ENCODE data around the gene IL4I1. TPM values are rescaled to one million over a fixed set of nuclear protein-coding genes. Genes with fewer than 3 reads are reported as not detected.
A peak's percentile ranks its signal among the peaks of the same experiment; 100 is the strongest.

The IL4I1 gene
- total RNA-seq, 1 experiment from 2014 or later: 0.61 TPM

GRCh38 chr19:49927526-49928264 lies 31.0 kb upstream of the IL4I1 start:
- H3K4me1 Mint-ChIP-seq: peaks cover 20 to 44% of the 10 kb centered on the region in 2 experiments
- no peak overlapping the region for H2AFZ ChIP-seq (ENCODE audit: low read length)
- no peak overlapping the region for H2BK15ac ChIP-seq (ENCODE audit: low read depth, low read length)
- H2AK5ac ChIP-seq (ENCODE audit: insufficient read length, low read length): no peak overlapping the region
- H4K8ac ChIP-seq (replicated peaks; ENCODE audit: insufficient read length, low read depth, low read length): no peak overlapping the region
- no peak overlapping the region for H3K27ac ChIP-seq (ENCODE audit: insufficient read length, low read depth, low read length)
- peak overlapping the region; percentile 5 to 79 (median 38); a peak in 5 of 7 replicates for H3K27ac Mint-ChIP-seq
- no peaks in the 10 kb centered on the region for H3K79me1 ChIP-seq (ENCODE audit: insufficient read depth, low read depth, low read length, poor library complexity, severe bottlenecking)
- no peak overlapping the region for H3K56ac ChIP-seq (ENCODE audit: insufficient read length, low read depth, low read length)
- H2BK12ac ChIP-seq (ENCODE audit: insufficient read length, low read depth, low read length): no peak overlapping the region
- no peak for TF ChIP-seq CTCF (conservative IDR thresholded peaks at IDR 0.05)
- no peak overlapping the region for H3K18ac ChIP-seq (ENCODE audit: insufficient read length, low read depth, low read length)
- H3K4ac ChIP-seq (ENCODE audit: low read depth, low read length): no peak overlapping the region
- peaks cover 28% of the 10 kb centered on the region; the same call in 1 of the 2 replicates for H3K79me2 ChIP-seq (ENCODE audit: insufficient read depth, low read length)
- no peaks in the 10 kb centered on the region for H3K9me3 ChIP-seq (ENCODE audit: control insufficient read depth, low read depth, low read length)
- peak overlapping the region; percentile 44 for H3K4me2 ChIP-seq (ENCODE audit: insufficient read depth, insufficient read length, low read length)
- no peak overlapping the region for H4K5ac ChIP-seq (ENCODE audit: insufficient read length, low read depth, low read length)
- H3K4me3 Mint-ChIP-seq: peak overlapping the region; percentile 95 to 99
- H3K27me3 Mint-ChIP-seq (ENCODE audit: low read depth): peaks cover 3% of the 10 kb centered on the region
- H3K14ac ChIP-seq (ENCODE audit: insufficient read depth, low read length): no peak overlapping the region
- no peak overlapping the region for H2BK120ac ChIP-seq (ENCODE audit: low read depth, low read length, poor library complexity, severe bottlenecking)
- H3K23ac ChIP-seq (ENCODE audit: insufficient read length, low read depth, low read length): no peak overlapping the region
- H2BK20ac ChIP-seq (ENCODE audit: low read depth, low read length, poor library complexity, severe bottlenecking): no peak overlapping the region
- H2BK5ac ChIP-seq (ENCODE audit: insufficient read length, low read length): no peak overlapping the region
- peak overlapping the region; percentile 28 for H3K9ac ChIP-seq (ENCODE audit: extremely low read depth, insufficient read length, low read length)
- no peak overlapping the region for H4K91ac ChIP-seq (ENCODE audit: insufficient read length, low read depth, low read length)
- no peaks in the 10 kb centered on the region for H3K27me3 ChIP-seq (ENCODE audit: insufficient read depth, low read length)
- H3T11ph ChIP-seq (ENCODE audit: low read length): no peak overlapping the region
- H3K9me3 Mint-ChIP-seq: peaks cover 0 to 4% of the 10 kb centered on the region in 2 experiments; a peak in 3 of 5 replicates
- H3K36me3 Mint-ChIP-seq (ENCODE audit: insufficient read depth in 1 of 3, low read depth in 3 of 3): peaks cover 41 to 72% (median 54%) of the 10 kb centered on the region in 3 experiments; a peak in 6 of 7 replicates
- peaks cover 2% of the 10 kb centered on the region for H4K20me1 ChIP-seq (ENCODE audit: control insufficient read depth, insufficient read depth, insufficient read length)
- H3K4me1 ChIP-seq (ENCODE audit: insufficient read depth, low read length): no peaks in the 10 kb centered on the region; the same call in 1 of the 2 replicates
- WGBS (ENCODE audit: extremely low coverage, insufficient read length, low lambda C conversion rate): no CpG with 5 or more reads among the region's 14 CpGs
- H3K23me2 ChIP-seq (ENCODE audit: insufficient read length, low read depth, low read length, poor library complexity, severe bottlenecking): peaks cover 10% of the 10 kb centered on the region
- DNase-seq: no peak

Data from H9 (cell line).